IPS DF 6.9 (cell line): ENCODE data around the gene SNX1.

Experiments
- DNase-seq: peaks from one replicate; pipeline ENCODE4 v3.0.0-alpha.2; 2013; ENCODE audit warnings: low read depth, low spot score
- H3K27ac ChIP-seq: one replicate; pipeline ENCODE4 v1.5.1; 2013; ENCODE audit warnings: low read length, control low read depth
- H3K27me3 ChIP-seq: 2 replicates; pipeline ENCODE4 v1.6.1; 2013; ENCODE audit warnings: mild to moderate bottlenecking, low read length; ENCODE audit not compliant: control insufficient read depth, insufficient read depth
- H3K36me3 ChIP-seq: 2 replicates; pipeline ENCODE4 v1.6.1; 2013; ENCODE audit warnings: low read length; ENCODE audit not compliant: control insufficient read depth, insufficient read depth
- H3K4me1 ChIP-seq: 2 replicates; pipeline ENCODE4 v1.6.1; 2013; ENCODE audit warnings: low read length; ENCODE audit not compliant: control insufficient read depth, insufficient read depth
- H3K4me3 ChIP-seq: 2 replicates; pipeline ENCODE4 v1.5.1; 2013; ENCODE audit warnings: mild to moderate bottlenecking, low read length
- H3K9me3 ChIP-seq: 2 replicates; pipeline ENCODE4 v1.6.1; 2013; ENCODE audit warnings: low read length, inconsistent platforms; ENCODE audit not compliant: control insufficient read depth, insufficient read depth
- WGBS: extraction: QIAGEN DNeasy Blood & Tissue Kit; methylation state at CpG from one replicate; pipeline ENCODE4 v1.1.7; 2013; ENCODE audit warnings: mixed read lengths, missing lambda C conversion rate; ENCODE audit not compliant: insufficient read length, insufficient coverage; 5-methylcytosine and 5-hydroxymethylcytosine counted together

The SNX1 gene

DNA sequence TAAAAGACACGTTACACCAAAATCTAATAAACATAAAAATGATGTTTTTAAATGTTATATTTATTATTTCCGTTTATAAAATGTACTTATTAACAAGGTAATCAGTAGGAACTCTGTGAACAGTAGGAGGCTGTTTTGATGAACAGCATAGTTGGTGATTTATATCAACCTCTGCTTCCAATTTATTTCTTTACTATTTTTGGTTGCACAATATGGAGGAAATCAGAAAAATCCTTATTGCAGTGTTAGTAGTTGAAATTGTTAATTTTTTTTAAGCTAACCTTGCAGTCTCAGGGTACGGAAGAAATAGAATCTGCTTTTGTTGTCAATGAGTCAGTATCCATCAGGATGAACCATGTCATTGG, 50.7 kb downstream of the SNX1 start:
- H3K4me3 ChIP-seq, result no peak overlapping the region
- 0 out of 2 replicates have a peak, but pooled peaks cover 2% of the 10 kb centered on the region for H3K4me1 ChIP-seq
- WGBS, result no CpG with 5 or more reads among the region's 3 CpGs
- no peaks in the 10 kb centered on the region for H3K36me3 ChIP-seq
- no peaks in the 10 kb centered on the region for H3K9me3 ChIP-seq
- H3K27ac ChIP-seq, result no peak overlapping the region
- H3K27me3 ChIP-seq, result no peaks in the 10 kb centered on the region
- DNase-seq, result no peak

DNA sequence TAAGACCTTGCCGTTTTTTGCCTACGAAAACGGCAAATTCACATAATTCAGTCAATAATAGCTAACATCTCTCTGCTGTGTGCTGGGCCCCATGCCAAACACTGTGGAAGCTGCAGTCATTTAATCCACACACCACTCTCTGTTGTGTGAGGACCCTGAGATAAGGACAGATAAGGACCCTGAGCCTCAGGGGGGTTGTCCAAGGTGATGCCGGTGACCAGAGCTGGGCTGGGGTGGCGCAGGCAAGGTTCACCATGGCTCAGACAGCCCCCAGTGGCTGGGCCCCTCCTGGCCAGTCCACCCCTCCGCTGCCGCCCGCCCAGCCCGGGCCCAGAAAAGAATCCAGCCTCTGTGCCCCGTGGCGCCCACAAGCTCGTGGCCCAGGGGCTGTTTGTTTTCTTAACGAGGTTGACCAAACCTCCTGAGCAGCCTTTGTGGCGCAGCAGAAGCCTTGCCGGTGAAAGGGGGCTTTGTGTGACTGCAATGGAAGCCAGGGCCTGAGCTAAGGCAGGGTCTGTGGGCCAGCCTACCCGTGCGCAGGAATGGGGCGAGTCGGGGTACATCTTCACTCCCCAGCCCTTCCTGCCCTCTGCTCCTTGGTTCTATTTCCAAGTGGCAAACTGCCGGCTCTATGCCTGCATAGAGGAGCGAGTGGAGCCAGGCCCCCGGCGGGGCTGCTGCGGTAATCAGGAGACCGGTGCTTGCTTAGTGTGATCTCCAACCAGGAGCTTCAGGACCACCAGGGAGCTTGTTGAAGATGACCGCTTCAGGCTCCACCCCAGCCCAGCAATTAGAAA, 51.3 kb downstream of the SNX1 start:
- H3K4me1 ChIP-seq, result peaks cover 2% of the 10 kb centered on the region; the same call in 1 of the 2 replicates
- WGBS, result no CpG with 5 or more reads among the region's 26 CpGs
- no peaks in the 10 kb centered on the region for H3K36me3 ChIP-seq
- no peak overlapping the region for H3K4me3 ChIP-seq
- H3K9me3 ChIP-seq, result no peaks in the 10 kb centered on the region
- H3K27me3 ChIP-seq, result no peaks in the 10 kb centered on the region; the same call in 1 of the 2 replicates
- DNase-seq, result no peak
- H3K27ac ChIP-seq, result no peak overlapping the region

DNA sequence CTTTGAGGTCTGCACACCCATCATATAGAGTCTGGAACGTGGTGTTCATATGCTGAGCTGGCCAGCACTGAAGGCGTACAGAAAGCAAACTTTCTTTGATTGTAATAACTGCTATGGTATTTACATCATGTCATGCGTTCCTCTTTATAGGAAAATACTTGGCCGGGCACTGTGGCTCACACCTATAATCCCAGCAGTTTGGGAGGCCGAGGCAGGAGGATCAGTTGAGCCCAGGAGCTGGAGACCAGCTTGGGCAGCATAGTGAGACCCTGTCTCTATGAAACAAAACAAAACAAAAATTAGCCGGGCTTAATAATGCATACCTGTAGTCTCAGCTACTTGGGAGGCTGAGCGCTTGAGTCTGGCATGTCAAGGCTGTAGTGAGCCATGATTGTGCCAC, 52.4 kb downstream of the SNX1 start:
- no peaks in the 10 kb centered on the region for H3K9me3 ChIP-seq
- H3K27me3 ChIP-seq, result peaks cover 6% of the 10 kb centered on the region
- no CpG with 5 or more reads among the region's 7 CpGs for WGBS
- DNase-seq, result no peak
- no peak overlapping the region for H3K27ac ChIP-seq
- peaks cover 4% of the 10 kb centered on the region for H3K4me1 ChIP-seq
- no peaks in the 10 kb centered on the region for H3K36me3 ChIP-seq
- H3K4me3 ChIP-seq, result no peak overlapping the region

DNA sequence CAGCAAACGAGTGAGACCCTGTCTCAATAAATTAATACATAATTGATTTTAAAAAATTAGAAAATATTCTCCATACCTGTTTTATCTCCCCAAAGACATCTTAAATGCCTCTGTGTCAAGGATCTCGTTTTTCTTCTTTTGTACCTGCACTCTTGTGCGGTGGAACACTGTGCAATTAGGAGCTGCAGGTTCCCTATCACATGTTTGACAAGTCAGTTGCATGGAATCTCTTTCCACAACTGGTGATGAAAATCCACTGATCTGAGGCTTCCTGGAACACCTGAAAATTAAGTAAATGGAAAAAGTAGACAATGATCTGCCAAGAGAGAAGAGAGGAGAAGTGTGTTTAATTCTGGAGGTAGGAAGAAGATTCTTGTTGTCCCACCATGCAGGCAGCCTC, 52.8 kb downstream of the SNX1 start:
- H3K27me3 ChIP-seq, result peaks cover 6% of the 10 kb centered on the region
- no peaks in the 10 kb centered on the region for H3K9me3 ChIP-seq
- peaks cover 4% of the 10 kb centered on the region for H3K4me1 ChIP-seq
- H3K4me3 ChIP-seq, result no peak overlapping the region
- H3K27ac ChIP-seq, result no peak overlapping the region
- DNase-seq, result no peak
- WGBS, result no CpG with 5 or more reads among the region's 3 CpGs
- H3K36me3 ChIP-seq, result no peaks in the 10 kb centered on the region

DNA sequence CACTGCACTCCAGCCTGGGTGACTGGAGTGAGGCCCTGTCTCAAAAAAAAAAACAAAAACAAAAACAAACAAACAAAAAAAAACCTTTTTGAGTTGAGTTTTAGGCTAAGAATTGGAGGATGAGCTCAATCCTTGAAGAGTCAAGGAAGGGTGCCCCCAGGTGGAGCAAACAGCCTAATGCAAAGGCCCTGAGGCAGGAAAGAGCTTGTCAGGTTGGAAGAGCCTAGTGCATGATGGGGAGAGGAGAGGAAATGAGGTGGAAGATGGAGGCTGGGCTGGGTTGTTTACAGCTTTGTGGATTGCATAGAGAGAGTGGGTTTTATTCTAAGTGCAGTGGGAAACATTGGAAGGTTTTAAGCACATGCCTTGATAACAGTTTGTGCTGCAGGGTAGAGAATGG, 53.6 kb downstream of the SNX1 start:
- H3K36me3 ChIP-seq, result peaks cover 4% of the 10 kb centered on the region; the same call in 1 of the 2 replicates
- no peaks in the 10 kb centered on the region for H3K9me3 ChIP-seq
- no peak overlapping the region for H3K27ac ChIP-seq
- H3K4me3 ChIP-seq, result no peak overlapping the region
- no peak for DNase-seq
- H3K4me1 ChIP-seq, result peaks cover 4% of the 10 kb centered on the region
- peaks cover 6% of the 10 kb centered on the region for H3K27me3 ChIP-seq

DNA sequence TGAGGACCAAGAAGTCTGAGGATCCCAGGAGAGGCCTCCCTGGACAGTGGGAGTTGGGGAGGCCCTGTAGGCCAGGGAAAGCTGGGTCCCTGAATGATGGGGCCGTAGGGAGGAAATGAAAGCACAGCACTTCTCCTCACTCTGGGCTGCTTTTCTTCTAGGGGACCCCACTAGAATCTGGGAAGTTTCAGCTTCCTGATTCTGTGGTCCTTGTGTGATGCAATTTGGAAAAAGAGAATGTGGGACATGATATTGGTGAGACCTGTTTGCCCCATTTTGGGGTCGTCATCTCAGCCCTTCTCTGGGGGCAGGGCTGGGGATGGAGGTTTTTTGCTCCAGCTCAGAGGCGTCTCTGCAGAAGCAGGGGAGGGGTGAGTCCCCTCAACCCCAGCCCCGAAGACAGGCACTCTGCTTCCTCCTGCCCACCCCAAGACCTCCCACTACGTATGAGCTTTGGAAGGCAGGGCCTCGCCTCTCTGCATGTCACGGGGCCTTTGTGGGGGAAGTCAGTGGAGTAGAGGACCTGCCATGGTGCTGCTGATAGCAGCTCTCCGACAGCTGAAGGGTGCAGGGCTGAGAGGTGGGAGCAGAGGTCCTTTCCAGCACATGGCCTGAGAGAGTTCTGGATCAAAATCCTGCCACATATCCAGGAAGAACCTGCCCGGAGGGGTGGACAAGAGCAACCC, 54.3 kb downstream of the SNX1 start:
- no CpG with 5 or more reads among the region's 9 CpGs for WGBS
- no peak overlapping the region for H3K4me3 ChIP-seq
- no peaks in the 10 kb centered on the region for H3K9me3 ChIP-seq
- no peak overlapping the region for H3K27ac ChIP-seq
- peaks cover 4% of the 10 kb centered on the region for H3K4me1 ChIP-seq
- H3K36me3 ChIP-seq, result peaks cover 5% of the 10 kb centered on the region; the same call in 1 of the 2 replicates
- peaks cover 6% of the 10 kb centered on the region for H3K27me3 ChIP-seq
- DNase-seq, result no peak

DNA sequence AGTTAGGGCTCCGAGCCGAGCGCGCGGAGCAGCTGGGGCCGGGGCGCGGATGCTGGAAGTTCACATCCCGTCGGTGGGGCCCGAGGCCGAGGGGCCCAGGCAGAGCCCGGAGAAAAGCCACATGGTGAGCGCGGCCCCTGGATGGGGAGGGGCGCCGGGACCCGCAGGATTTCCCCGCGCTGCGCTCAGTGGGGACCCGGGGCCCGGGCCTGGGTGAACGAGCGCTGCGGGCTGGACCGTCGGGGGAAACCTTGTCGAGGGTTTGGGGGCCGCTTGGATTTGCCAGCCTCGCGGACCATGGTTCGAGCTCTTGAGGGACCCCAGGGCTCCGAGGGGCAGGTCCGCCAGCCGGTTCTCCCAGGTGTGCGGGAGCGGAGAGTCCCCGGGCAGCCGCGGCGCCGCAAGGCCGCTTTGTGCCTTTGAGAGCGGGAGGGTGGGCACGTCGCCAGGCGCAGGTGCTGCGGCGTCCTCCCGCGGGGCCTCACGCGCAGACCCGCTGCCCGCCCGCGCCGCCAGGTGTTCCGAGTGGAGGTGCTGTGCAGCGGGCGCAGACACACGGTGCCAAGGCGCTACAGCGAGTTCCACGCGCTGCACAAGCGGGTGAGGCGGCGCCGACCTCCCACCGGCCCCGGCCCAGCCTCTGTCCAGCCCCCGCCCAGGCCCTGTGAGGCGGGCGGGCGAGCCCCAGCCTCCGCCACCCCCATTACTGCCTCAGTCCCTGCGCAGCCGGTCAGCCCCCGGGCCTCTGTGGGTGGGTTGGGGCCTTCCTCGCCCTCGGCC, 56.1 kb downstream of the SNX1 start, which contains the start of gene SNX22:
SNX22 (plus strand) TSS at position 5 of the 780 bp plus-strand sequence; CDS start at position 50, 45 bp downstream.
- no peak for DNase-seq
- Histone ChIP-seq H3K27ac (no peak within 1 kb of the TSS), H3K27me3 (peaks cover 6% of the 10 kb centered on the region), H3K36me3 (peaks cover 20% of the 10 kb centered on the region), H3K4me3 (peak within 1 kb of the TSS; percentile 67; the same call in 1 of the 2 replicates), H3K9me3 (no peaks in the 10 kb centered on the region), H3K4me1 (peaks cover 4% of the 10 kb centered on the region)
- no CpG with 5 or more reads among the region's 83 CpGs for WGBS

DNA sequence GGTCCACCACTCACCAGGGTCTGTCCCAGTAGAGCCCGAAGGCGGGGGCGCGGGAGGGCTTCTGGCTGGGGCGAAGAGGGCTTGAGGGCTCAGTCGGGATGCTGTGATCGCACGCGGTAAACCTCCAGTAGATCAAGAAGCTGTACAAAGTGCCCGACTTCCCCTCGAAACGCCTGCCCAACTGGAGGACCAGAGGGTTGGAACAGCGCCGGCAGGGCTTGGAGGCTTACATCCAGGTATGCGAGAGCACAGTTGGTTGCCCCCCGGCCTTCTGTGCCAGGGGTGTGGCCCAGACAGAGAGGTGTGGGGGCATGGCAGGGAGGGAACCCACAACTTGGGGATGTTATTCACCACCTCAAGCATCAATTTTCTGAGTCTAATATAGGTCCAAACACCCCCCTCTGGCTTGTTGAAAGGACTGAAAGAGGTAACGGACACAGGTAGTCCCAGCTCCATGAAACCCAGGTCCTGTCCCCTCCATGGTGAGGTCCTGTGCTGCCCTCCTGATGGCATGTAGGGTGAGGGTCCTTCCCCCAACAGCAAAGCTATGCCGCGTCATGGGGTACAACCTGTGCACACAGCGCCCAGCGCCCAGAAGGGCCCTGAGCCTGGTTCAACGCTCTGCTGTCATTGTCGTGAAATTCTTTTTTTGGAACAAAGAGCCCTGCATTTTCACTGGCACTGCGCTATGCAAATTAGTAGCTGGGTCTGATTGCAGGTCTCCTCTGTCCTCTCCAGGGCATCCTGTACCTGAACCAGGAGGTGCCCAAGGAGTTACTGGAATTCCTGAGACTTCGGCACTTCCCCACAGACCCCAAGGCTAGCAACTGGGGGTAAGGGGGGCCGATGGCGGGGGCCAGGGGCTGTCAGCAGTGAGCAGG, 57.0 kb downstream of the SNX1 start:
- peaks cover 4% of the 10 kb centered on the region for H3K4me1 ChIP-seq
- H3K27ac ChIP-seq, result no peak overlapping the region
- no CpG with 5 or more reads among the region's 27 CpGs for WGBS

DNA sequence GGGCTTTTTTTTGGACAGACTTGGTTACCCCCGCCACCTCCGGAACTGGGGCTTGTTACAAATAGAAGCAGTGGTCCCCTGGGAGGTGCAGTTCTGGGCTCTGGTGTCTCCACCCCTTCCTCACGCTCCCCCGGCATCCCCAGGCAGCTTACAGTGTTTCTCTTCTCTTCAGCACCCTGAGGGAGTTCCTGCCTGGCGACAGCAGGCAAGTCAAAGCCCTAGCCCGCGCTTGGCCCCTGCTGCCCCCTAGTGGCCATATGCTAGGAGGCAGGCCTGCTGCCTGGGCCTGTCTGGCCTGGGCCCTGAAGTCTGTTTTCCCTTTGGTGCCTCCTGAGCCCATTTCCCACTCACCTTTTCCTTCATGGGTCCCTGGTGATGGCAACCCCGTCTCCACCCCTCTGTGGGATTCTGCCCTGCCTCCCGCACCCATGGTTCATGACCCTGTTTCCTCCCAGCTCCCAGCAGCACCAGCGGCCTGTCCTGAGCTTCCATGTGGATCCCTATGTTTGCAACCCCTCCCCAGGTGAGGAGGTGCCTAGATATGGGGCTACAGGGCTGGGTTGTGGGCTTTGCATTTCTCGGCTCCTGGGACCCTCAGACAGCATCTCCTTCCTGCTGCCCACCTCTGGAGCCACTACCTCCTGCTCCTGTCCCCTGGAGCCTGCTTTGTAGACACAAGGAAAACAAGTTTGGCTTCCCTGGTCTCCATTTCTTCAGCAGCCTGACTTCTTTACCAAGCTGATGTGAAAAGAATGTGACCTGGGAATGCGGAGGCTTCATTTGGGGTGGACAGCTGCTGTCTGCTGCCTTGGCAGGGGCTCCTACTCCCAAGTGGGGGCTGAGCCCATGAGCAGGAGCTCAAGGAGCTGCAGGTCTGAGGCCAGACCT, 57.9 kb downstream of the SNX1 start:
- H3K27me3 ChIP-seq, result peaks cover 6% of the 10 kb centered on the region
- DNase-seq, result peak; percentile 76
- no peak overlapping the region for H3K4me3 ChIP-seq
- H3K27ac ChIP-seq, result no peak overlapping the region
- peaks cover 38% of the 10 kb centered on the region for H3K36me3 ChIP-seq
- peaks cover 4% of the 10 kb centered on the region for H3K4me1 ChIP-seq
- no peaks in the 10 kb centered on the region for H3K9me3 ChIP-seq
- no CpG with 5 or more reads among the region's 12 CpGs for WGBS

More for the DNA sequence above, 57.0 kb downstream of the SNX1 start:
- peak overlapping the region; percentile 67; the same call in 1 of the 2 replicates for H3K4me3 ChIP-seq
- no peaks in the 10 kb centered on the region for H3K9me3 ChIP-seq
- peaks cover 28% of the 10 kb centered on the region for H3K36me3 ChIP-seq
- peaks cover 6% of the 10 kb centered on the region for H3K27me3 ChIP-seq
- no peak for DNase-seq
